NOMO-1 treated with DMSO at 0.1 percent for 48 hours (cell line): Measurements from ENCODE around the gene CEP68.
"Not testable (repeated sequence)": the region's sequence is repeated elsewhere in the genome, so short reads cannot be mapped to it uniquely, and the experiment has no call there.

ENCODE experiments used
- DNase-seq: peaks from one replicate; lab custom pipeline; 2025; ENCODE audit not compliant: unreplicated experiment; lab: John Stamatoyannopoulos, UW

The CEP68 gene

GRCh38 chr2:65031341-65032018 is 24.7 kb upstream of the CEP68 start:
- DNase-seq = peak; percentile 85

- DNase-seq = no peak
These were observed 23.9 kb upstream of the CEP68 start for GRCh38 chr2:65032019-65032975.

- DNase-seq = peak; percentile 52
These were observed 23.0 kb upstream of the CEP68 start for GRCh38 chr2:65033178-65033577.

DNA sequence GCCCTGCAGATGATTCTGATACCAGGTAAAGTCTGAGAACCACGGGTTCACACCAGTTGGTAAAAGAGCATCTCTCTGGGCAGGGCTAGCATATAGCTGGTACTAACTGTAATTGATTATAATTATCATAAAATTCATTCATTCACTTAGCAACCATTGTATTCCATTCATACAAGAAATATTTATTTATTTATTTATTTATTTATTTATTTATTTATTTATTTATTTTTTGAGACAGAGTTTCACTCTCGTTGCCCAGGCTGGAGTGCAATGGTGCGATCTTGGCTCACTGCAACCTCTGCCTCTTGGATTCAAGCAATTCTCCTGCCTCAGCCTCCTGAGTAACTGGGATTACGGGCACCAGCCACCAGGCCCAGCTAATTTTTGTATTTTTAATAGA is 22.5 kb upstream of the CEP68 start:
- not testable (repeated sequence) for DNase-seq

GRCh38 chr2:65035351-65035943 is 20.8 kb upstream of the CEP68 start:
- DNase-seq = no peak

DNA sequence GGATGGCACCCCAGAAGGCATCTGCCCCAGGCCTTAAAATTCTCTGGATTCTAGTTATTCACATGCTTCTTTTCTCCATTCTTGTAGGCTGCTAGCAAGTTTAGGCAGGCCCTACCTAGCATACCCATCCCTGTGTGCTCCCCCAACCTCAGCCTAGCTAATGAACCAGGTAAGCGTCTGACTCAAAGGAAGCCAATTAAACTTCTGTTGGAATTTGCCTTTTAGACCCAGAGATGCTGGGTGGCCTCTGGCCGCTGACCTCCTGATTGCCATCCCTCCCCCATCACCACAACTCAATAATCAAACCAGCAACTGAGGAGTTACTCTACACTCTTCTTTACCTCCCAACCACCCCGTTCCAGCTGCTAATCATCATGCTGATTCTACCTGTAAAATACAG is 19.0 kb upstream of the CEP68 start:
- DNase-seq = no peak

DNA sequence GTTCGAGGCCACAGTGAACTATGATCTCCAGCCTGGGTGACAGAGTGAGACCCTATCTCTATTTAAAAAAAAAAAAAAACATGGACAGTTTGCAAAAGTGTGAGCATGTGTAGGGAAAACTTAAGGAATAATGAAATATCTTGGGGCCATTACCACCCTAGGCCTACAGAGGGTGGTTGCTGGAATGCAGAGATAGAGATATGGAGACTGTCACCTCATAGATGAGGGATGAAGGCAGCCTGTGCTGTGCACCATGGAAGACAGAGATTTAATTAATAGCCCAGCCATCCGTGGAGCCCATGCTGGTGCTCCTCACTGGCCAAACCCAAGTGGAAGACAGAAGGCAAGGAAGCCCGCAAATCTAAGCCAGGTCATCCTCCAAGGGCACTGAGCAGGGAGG is 16.6 kb upstream of the CEP68 start:
- no peak for DNase-seq

DNA sequence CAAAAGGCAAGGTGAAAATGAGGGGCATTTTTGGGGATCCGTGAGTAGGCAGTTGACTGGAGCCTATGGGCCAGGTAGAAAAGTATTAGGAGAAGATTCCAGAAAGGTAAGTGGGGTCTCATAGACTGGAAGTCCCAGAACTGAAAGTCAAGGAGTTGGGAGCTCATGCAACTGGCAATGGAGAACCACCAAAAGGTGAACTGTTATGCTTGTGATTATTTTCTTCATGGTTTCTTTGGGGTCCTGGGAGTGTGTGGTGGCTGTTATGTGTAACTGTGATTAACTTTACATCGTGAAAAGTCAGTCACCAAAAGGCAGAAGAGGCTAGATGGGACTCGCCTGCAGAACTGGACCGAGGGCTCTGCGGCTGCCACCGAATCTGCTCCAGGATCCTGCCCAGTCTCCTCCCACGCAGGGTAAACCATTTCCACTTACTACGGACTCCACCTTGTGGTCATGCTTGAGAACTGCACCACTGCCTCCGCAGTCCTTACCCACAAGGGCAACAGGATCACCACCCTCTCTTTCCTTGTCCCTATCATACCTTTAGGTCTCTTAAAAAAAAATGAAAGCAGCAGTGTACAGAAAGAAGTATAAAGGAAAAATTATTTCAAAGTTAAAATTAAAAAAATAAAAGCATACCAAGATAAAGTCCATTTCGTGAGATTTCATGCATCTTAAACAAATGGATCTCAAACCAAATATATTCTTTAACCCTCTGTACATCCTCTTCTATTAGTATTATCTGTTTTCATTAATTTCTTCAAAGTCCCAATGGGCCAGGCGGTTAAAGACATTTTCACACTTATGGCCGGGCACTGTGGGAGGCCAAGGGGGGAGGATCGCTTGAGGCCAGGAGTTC is 15.6 kb upstream of the CEP68 start:
- DNase-seq = peak; percentile 76

DNA sequence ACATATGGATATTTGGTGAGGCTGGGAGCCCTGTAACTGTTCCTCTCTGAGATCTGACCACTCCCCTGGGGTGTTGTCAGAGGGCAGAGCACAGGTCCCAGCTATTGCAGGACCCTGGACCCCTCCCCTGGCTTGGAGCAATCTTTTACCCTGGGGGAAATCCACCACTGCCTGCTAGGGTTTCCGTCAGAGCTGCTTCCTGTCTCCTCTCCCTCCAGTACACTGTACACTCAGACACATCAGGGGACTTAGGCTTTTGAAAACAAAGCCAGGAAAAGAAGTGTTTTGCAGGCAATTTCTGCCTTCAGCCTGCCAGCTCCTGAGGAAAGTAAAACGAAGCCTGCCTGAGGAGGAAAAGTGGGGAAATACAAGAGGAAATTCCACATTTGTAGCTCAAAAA is 13.2 kb upstream of the CEP68 start:
- no peak for DNase-seq

GRCh38 chr2:65044097-65044735 is 12.0 kb upstream of the CEP68 start:
- DNase-seq = no peak

GRCh38 chr2:65045651-65046050 is 10.6 kb upstream of the CEP68 start:
- DNase-seq = no peak

DNA sequence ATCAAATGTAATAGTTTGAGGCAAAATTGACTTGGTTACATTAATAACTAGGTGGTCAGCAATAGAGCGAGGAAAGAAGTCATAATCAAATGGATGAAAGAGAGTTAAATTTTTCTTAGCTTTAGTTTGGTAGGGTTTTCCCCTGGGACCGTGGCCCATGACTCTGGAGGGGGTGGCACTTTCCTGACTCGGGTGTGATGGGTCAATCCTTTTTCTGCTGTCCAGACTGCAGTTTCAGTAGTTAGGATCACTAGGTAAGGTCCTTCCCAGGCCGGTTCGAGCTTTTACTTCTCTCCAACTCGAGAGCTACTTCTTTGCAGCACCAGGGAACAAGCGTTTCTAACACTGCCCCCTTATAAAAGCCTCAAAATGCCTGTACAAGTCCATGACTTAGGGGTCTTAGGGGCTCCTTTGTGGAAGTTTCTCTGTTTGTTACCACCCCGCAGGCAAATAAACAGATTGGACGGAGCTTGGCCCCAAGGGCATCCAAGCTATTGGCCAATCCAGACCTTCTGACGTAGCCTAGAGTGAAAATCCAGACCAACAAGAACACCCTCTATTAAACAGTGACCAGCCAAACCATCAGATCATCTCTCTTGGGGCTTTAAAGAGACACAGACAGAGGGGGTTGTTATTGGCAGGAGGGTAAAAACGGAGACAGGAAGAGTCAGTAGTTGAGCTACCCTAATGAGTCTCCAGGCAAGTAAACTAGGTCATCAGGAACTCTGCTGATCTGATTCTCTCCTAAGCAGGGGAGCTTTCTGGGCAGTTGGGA is 9.4 kb upstream of the CEP68 start:
- DNase-seq = no peak

- no peak for DNase-seq
These were observed 7.1 kb upstream of the CEP68 start for GRCh38 chr2:65049010-65049639.

GRCh38 chr2:65050931-65051330 is 5.3 kb upstream of the CEP68 start:
- DNase-seq = no peak

GRCh38 chr2:65053199-65053598 is 3.0 kb upstream of the CEP68 start:
- DNase-seq = peak; percentile 93

GRCh38 chr2:65054749-65055421 is 1.3 kb upstream of the CEP68 start:
- DNase-seq = peak; percentile 43

DNA sequence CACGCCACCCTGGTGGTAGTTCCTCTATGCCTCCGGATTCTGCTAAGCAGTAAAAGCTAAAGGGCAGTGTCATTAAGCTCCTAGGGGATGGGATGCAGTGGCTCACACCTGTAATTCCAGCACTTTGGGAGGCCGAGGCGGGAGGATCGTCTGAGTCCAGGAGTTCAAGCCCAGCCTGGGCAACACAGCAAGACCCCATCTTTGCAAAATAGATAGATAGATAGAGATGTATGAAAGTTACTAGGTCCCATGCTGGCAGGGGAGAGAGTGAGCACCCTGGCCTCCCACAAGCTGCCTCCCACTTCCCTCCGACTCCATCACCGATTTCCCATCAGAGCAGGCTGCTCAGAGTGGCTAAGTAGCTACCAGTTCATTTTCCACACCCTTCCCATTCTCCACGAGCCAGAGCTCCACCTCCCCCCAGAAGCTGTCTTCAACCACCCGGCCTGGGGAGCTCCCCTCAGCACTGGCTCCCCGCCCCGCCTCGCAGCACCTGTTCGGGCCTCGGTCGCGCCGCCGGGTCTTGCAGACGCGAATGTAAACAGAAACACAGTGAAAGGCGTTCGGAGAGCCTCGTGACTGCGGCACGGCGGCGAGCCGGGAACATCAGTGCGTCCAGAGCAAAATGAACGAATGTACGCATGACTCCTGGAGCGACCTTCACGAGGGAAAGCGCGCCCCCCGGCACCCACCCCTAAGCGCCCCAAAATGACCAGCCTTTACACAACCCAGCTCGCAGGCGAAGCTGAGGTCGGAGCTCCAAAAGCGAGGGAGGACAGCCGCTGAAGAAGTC is 598 bp upstream of the CEP68 start:
- DNase-seq = no peak

DNA sequence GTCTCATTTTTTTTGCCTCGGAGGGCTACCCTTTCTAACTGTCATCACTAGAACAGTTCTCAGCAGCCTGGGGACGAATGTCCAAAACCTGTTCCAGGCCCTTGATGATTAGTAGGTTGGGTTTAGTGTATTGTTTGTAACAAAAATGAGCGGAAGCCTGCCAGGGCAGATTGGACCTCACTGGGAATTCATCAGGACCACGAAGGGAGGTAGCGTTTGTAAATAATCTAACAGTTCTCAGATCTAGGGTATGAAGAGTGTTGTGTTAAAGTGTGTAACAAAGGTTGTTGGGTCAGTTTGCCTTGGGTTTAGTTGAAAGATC is 799 bp downstream of the CEP68 start:
- DNase-seq = no peak
